Uterus (tissue), 4 donors: ENCODE data around the gene IL4R. TPM values are rescaled to one million over a fixed set of nuclear protein-coding genes. Genes with fewer than 3 reads are reported as not detected.

ENCODE experiments used
- DNase-seq, 2 donors: peaks; one replicate each; pipeline ENCODE4 v3.0.0-alpha.2; 2019 to 2020
- H3K27ac ChIP-seq, 2 donors: fragments of 200-600 bp; sonication (generic); 1 replicate in 1 of 2; 2 replicates in 1 of 2; pipeline ENCODE4 v1.5.1; 2016 to 2018
- H3K27me3 ChIP-seq, 2 donors: fragments of 200-600 bp; sonication (generic); one replicate each; pipeline ENCODE4 v1.5.1; 2018 to 2019; ENCODE audit warnings: control low read depth in 1 of 2
- H3K36me3 ChIP-seq, 2 donors: fragments of 200-600 bp; sonication (generic); one replicate each; pipeline ENCODE4 v1.5.1; 2019; ENCODE audit warnings: control low read depth in 1 of 2
- H3K4me1 ChIP-seq, 2 donors: fragments of 200-600 bp; sonication (generic); one replicate each; pipeline ENCODE4 v1.5.1; 2018 to 2019; ENCODE audit warnings: control low read depth in 1 of 2
- H3K4me3 ChIP-seq, 2 donors: fragments of 200-600 bp; sonication (generic); 1 replicate in 1 of 2; 2 replicates in 1 of 2; pipeline ENCODE4 v1.5.1; 2018 to 2019; ENCODE audit warnings: mild to moderate bottlenecking in 1 of 2
- H3K9me3 ChIP-seq, 2 donors: fragments of 200-600 bp; sonication (generic); one replicate each; pipeline ENCODE4 v1.5.1; 2019; ENCODE audit warnings: control low read depth in 1 of 2
- CTCF ChIP-seq, 4 experiments: fragments of 200-600 bp in 2 of 4; fragments of 450-650 bp in 2 of 4; sonication (generic) in 2 of 4; IDR thresholded peaks; one replicate each; pipeline ENCODE4 v1.5.1; 2016 to 2019; ENCODE audit warnings: antibody characterized with exemption in 4 of 4, mild to moderate bottlenecking in 2 of 4, moderate library complexity in 1 of 4
- POLR2A ChIP-seq, 2 donors: fragments of 450-650 bp; IDR thresholded peaks; one replicate each; pipeline ENCODE4 v1.6.1; 2016; ENCODE audit warnings: antibody characterized with exemption in 2 of 2, mild to moderate bottlenecking in 1 of 2, moderate library complexity in 1 of 2
- intact Hi-C: fragments of 100-400 bp; cut with DNase I; formaldehyde crosslinking; loops from one replicate; pipeline ENCODE4 v1.15.1; 2023; ENCODE audit warnings: low total_unique reads
- total RNA-seq, 4 donors: library from RNA; depleted of rRNA in 3 of 4; stranded (reverse); fragments of >200 nt in 3 of 4; gene quantifications; one replicate each; pipeline versions ENCODE4 v1.1.0 to v1.2.4, GENCODE V29; 2014 to 2023
- donor health status: DM: yes; HTN: yes; CAD: no.

Gene IL4R
- total RNA-seq, 4 donors from 2014 or later, result 9.4 to 137 (median 45.4) TPM

GRCh38 chr16:27311448-27311830 lies 2.3 kb upstream of the IL4R start:
- Histone ChIP-seq H3K27ac (no peak overlapping the region), H3K4me1 (peaks cover 0 to 8% of the 10 kb centered on the region in 2 donors), H3K4me3 (no peak overlapping the region), H3K27me3 (no peaks in the 10 kb centered on the region), H3K36me3 (peaks cover 0 to 3% of the 10 kb centered on the region in 2 donors), H3K9me3 (no peaks in the 10 kb centered on the region)
- DNase-seq, result peak in 1 of 2 donors; percentile 17
- intact Hi-C loops, result no loop called here
- TF ChIP-seq CTCF (IDR thresholded peaks at IDR 0.05), result no peak
- TF ChIP-seq POLR2A (IDR thresholded peaks at IDR 0.05), result no peak

- peaks cover 0 to 3% of the 10 kb centered on the region in 2 donors for H3K36me3 ChIP-seq
- H3K27ac ChIP-seq, result no peak overlapping the region
- intact Hi-C loops, result no loop called here
- peak in 1 of 2 donors; percentile 15 for DNase-seq
- H3K9me3 ChIP-seq, result no peaks in the 10 kb centered on the region
- H3K27me3 ChIP-seq, result no peaks in the 10 kb centered on the region
- TF ChIP-seq CTCF (IDR thresholded peaks at IDR 0.05), result no peak
- no peak for TF ChIP-seq POLR2A (IDR thresholded peaks at IDR 0.05)
- H3K4me1 ChIP-seq, result peaks cover 0 to 8% of the 10 kb centered on the region in 2 donors
- H3K4me3 ChIP-seq, result no peak overlapping the region
Observed at GRCh38 chr16:27311897-27312303, 1.9 kb upstream of the IL4R start.

GRCh38 chr16:27312580-27313421 lies 973 bp upstream of the IL4R start:
- Histone ChIP-seq H3K36me3 (peaks cover 0 to 3% of the 10 kb centered on the region in 2 donors), H3K9me3 (no peaks in the 10 kb centered on the region), H3K27me3 (no peaks in the 10 kb centered on the region), H3K27ac (peak overlapping the region; percentile 94 to 96), H3K4me1 (peaks cover 0 to 8% of the 10 kb centered on the region in 2 donors), H3K4me3 (peak overlapping the region; percentile 63 to 65)
- TF ChIP-seq POLR2A (IDR thresholded peaks at IDR 0.05) (no peak), CTCF (IDR thresholded peaks at IDR 0.05) (no peak)
- DNase-seq, result no peak
- intact Hi-C loops, result no loop called here

GRCh38 chr16:27314161-27314723 lies 468 bp downstream of the IL4R start:
- peak; percentile 62 to 76 for DNase-seq
- H3K27me3 ChIP-seq, result no peaks in the 10 kb centered on the region
- intact Hi-C loops, result no loop called here
- no peaks in the 10 kb centered on the region for H3K9me3 ChIP-seq
- peak overlapping the region; percentile 94 to 96 for H3K27ac ChIP-seq
- peak in 1 of 4 experiments; percentile 7 for TF ChIP-seq CTCF (IDR thresholded peaks at IDR 0.05)
- peak; percentile 9 to 35 for TF ChIP-seq POLR2A (IDR thresholded peaks at IDR 0.05)
- no peaks in the 10 kb centered on the region for H3K36me3 ChIP-seq
- H3K4me3 ChIP-seq, result peak overlapping the region; percentile 63 to 65
- peaks cover 0 to 8% of the 10 kb centered on the region in 2 donors for H3K4me1 ChIP-seq

- Histone ChIP-seq H3K4me3 (peak overlapping the region; percentile 63 to 65), H3K9me3 (no peaks in the 10 kb centered on the region), H3K4me1 (peaks cover 0 to 14% of the 10 kb centered on the region in 2 donors), H3K36me3 (no peaks in the 10 kb centered on the region), H3K27me3 (no peaks in the 10 kb centered on the region), H3K27ac (peak overlapping the region; percentile 94 to 96)
- TF ChIP-seq CTCF (IDR thresholded peaks at IDR 0.05), result no peak
- TF ChIP-seq POLR2A (IDR thresholded peaks at IDR 0.05), result no peak
- no peak for DNase-seq
- intact Hi-C loops, result no loop called here
Observed at GRCh38 chr16:27314986-27315332, 1.2 kb downstream of the IL4R start.
